B cell (primary cell): Measurements from ENCODE around the gene ABLIM1.

Source experiments
- EZH2 ChIP-seq: IDR thresholded peaks from 2 replicates; pipeline ENCODE4 v1.6.1; 2012; ENCODE audit warnings: borderline replicate concordance, low read depth, mild to moderate bottlenecking, moderate library complexity, low read length; ENCODE audit not compliant: insufficient read depth, poor library complexity, severe bottlenecking
- TF ChIP-seq, protein P1 (sequence below): fragments of 200-600 bp; IDR thresholded peaks from one replicate; pipeline ENCODE4 v1.8.0; 2022; ENCODE audit warnings: antibody characterized with exemption, mild to moderate bottlenecking

DNA sequence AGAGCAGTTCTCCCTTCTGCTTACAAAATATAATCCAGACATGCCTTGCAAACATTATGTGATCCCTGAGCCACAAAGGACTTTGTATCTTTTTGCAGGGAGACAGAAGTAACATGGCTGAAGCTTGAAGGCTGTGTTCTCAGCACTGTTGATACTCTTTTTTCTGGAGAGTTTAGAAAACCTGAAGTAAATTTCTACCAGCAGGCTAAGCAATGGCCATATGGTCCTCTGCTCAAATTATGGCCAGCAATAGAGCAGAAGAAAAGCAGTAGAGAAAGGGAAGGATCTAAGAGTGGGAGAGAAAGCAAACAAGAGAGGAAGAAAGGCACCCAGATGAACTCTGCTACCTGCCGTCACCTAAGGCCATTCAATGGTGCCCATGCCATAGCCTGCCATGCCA lies 98.4 kb downstream of the ABLIM1 start:
- TF ChIP-seq, protein P1, sequence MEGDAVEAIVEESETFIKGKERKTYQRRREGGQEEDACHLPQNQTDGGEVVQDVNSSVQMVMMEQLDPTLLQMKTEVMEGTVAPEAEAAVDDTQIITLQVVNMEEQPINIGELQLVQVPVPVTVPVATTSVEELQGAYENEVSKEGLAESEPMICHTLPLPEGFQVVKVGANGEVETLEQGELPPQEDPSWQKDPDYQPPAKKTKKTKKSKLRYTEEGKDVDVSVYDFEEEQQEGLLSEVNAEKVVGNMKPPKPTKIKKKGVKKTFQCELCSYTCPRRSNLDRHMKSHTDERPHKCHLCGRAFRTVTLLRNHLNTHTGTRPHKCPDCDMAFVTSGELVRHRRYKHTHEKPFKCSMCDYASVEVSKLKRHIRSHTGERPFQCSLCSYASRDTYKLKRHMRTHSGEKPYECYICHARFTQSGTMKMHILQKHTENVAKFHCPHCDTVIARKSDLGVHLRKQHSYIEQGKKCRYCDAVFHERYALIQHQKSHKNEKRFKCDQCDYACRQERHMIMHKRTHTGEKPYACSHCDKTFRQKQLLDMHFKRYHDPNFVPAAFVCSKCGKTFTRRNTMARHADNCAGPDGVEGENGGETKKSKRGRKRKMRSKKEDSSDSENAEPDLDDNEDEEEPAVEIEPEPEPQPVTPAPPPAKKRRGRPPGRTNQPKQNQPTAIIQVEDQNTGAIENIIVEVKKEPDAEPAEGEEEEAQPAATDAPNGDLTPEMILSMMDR, result no peak
- TF ChIP-seq EZH2, result no peak
